GM21515 (cell line): ENCODE measurements around the gene MAGEH1.
"Not testable (repeated sequence)": the region's sequence is repeated elsewhere in the genome, so short reads cannot be mapped to it uniquely, and the experiment has no call there.

ENCODE experiments used
- ATAC-seq: cut with Tn5 transposase; IDR thresholded peaks from one replicate; pipeline ENCODE4 v1.9.1; 2021; ENCODE audit not compliant: unreplicated experiment

The MAGEH1 gene, protein sequence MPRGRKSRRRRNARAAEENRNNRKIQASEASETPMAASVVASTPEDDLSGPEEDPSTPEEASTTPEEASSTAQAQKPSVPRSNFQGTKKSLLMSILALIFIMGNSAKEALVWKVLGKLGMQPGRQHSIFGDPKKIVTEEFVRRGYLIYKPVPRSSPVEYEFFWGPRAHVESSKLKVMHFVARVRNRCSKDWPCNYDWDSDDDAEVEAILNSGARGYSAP

GRCh38 chrX:55451990-55452832, at the start of gene MAGEH1:
TSS of gene MAGEH1 (plus strand) at chrX:55452127. CDS start at chrX:55452375, 248 bp downstream.
- peak; percentile 99 for ATAC-seq

GRCh38 chrX:55427079-55427478, 24.8 kb upstream of the MAGEH1 start:
- ATAC-seq = not testable (repeated sequence)

GRCh38 chrX:55443468-55443867, 8.5 kb upstream of the MAGEH1 start:
- ATAC-seq = not testable (repeated sequence)

- no peak for ATAC-seq
Measured at GRCh38 chrX:55450259-55450658, 1.7 kb upstream of the MAGEH1 start.

DNA sequence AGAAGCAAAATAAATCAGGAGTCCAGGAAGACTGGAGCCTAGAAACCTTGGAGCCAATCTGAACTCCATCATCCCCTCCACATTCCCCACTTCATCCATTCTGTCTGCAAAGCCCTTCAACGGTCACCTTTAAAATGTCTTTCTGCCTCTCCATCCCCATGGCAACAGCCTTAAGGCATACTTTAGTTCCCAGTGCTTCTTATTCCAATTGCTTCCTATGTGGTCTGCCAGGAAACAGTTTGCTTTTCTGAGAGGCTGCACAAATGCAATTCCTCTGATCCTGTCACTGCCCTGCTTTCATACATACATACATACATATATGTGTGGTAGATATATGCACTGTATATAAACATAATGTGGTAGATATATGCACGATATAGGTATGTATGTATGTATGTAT, 786 bp upstream of the MAGEH1 start:
- ATAC-seq = no peak

- peak; percentile 30 for ATAC-seq
Measured at GRCh38 chrX:55451626-55451989, 319 bp upstream of the MAGEH1 start.

GRCh38 chrX:55452833-55453124, 852 bp downstream of the MAGEH1 start:
- ATAC-seq = no peak

DNA sequence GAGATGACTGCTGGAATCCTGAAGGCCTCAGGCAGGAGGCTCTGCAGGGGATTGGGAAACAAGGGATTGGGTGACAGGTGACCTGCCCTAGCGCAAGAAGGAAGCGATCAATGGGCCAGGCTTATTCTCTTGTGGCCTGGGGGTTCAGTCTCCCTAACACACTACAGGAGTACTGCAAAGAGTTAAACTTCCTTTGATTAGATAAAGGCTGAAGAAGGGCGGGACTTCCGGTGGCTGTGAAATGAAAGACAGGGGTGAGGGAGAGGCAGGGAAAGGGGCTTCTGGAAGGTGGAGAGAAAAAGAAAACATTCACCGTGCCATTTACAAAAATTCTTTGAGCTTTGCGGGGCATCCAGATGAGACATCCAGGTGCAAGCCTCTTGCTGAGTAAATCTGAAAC, 3.8 kb downstream of the MAGEH1 start:
- not testable (repeated sequence) for ATAC-seq

DNA sequence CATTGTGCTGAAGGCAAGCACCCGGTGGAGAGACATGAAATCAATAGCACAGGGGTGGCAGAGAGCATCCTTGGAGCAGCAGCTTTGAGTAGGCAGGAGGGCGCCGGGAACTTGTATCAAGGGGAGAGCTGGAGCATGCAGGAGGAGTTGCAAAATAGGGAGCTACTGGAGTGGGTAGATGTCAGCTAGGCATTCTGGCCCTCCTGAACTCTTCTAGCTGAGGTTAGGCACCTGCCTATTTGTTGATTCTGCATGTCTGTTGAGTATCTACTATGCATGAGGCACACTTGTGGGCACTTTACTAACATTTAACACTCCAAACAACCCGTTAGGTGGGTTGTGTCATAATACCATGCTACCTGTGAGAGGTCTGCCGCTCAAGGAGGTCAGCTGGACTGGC, 7.5 kb downstream of the MAGEH1 start:
- ATAC-seq = not testable (repeated sequence)

GRCh38 chrX:55459926-55460325, 8.0 kb downstream of the MAGEH1 start:
- ATAC-seq = not testable (repeated sequence)

DNA sequence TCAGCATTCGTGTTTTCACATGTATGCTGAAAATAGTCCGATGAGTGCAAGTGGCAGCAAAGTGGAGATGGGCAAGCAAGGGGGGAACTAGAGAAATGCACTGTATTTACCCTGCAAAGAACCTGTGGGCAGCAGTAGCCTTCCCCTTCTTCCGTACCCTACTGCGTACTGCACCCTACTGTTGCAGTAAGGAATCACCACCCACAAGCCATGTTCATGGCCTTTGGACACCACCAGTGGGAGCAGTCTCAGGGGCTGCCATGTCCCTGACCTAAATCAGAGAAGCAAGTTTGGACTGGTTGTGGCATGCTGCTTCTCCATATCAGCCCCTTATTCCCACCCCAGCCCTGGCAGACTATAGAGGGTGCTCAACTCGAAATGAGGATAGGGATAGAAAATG, 12.1 kb downstream of the MAGEH1 start:
- ATAC-seq = not testable (repeated sequence)

DNA sequence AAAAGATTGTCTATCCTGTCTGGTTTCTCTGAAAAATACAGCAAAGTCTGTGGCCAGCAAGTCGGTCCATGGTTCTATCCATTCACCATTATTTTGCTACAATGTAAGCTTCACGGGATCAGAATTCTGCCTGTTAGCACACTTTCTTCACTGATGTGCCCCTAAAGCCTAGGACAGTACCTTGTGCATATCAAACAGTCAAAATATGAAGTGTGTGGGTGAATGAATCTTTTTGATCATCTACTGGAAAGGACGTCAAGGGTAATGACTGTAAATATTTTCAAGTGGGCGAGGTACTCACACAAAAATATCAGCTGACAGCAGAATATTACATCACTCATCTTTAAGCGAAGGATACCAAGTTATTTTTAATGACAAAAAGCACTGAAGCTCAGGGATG, 13.2 kb downstream of the MAGEH1 start:
- not testable (repeated sequence) for ATAC-seq

- not testable (repeated sequence) for ATAC-seq
Measured at GRCh38 chrX:55465791-55466190, 13.9 kb downstream of the MAGEH1 start.

DNA sequence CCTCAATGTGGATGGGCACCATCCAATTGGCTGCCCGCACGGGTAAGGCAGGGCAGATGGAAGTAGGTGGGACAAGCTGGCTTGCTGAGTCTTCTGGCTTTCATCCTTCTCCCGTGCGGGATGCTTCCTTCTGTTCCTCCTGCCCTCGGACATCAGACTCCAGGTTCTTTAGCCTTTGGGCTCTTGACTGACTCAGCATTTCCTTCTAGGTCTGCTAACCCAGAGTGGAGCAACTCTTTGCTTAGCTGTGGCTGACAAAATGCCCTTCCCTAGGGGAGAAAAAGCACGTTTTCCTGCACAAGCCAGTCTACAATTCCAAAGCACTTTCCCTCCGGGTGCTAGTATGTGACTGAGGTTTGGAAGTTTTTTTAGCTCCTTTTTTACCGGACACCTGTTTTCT, 28.0 kb downstream of the MAGEH1 start:
- not testable (repeated sequence) for ATAC-seq

GRCh38 chrX:55480390-55481062, 28.6 kb downstream of the MAGEH1 start:
- no peak for ATAC-seq

GRCh38 chrX:55484948-55485347, 33.0 kb downstream of the MAGEH1 start:
- ATAC-seq = no peak

GRCh38 chrX:55486736-55487135, 34.8 kb downstream of the MAGEH1 start:
- no peak for ATAC-seq

DNA sequence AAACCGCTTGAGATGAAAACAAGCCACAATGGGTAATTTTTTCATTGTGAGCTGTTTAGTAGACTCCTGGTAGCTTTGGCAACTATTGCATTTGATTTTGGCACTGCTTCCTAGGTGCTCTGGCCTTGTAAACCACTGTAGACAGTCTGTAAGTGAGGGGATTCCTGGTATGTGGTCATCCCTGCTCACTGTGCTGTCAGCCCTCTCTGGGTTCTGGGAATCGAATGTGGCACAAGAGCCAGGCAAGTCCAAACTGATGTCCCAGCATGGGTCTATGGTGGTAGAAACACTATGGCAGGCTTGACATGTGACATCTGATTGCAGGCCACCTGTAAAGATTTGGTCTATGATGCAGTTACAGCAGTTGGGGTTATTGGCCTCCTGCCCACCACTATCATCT, 35.2 kb downstream of the MAGEH1 start:
- no peak for ATAC-seq

- ATAC-seq = no peak
Measured at GRCh38 chrX:55488006-55488592, 36.2 kb downstream of the MAGEH1 start.

DNA sequence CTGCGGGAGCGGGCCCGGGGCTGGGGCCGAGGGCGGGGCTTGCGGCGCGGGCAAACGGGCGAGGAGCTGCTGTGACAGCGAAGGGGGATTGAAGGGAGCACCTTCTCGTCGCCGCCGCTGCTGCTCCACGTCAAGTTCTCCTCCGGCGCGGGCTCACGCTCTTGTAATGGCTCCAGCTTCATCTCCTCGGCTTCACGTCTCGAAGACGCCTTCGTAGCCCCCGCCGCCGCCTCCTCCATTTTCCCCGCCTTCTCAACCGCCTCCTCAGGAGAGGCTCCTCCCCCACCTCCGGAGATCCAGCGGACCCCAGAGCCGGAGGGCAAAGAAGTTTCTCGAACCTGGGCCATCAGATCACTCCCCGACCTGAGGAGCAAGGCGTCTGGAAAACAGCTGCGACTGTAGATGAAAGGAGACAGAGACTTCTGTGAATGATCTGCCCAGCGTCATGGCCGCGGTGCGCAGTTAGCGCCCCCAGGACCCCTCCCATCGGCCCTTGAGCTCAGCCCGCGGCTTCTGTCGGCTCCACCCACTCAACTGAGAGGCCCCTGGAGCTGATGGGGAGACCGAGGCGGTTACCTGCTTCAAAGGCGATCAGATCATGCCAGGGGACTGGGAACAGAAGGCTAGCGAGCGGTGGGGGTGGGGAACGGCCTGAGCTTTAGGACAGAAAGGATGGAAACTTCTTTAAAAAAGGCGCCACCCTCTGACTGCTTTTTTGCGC, 36.8 kb downstream of the MAGEH1 start:
- ATAC-seq = peak; percentile 55
